Neutrophil (primary cell): ENCODE measurements around the gene PEX13.
A peak's percentile ranks its signal among the peaks of the same experiment; 100 is the strongest.

Experiments
- H3K27ac ChIP-seq: fragments of 200-600 bp; sonication (generic); 2 replicates; pipeline ENCODE4 v1.5.1; 2016; ENCODE audit warnings: mild to moderate bottlenecking, moderate library complexity
- H3K27me3 ChIP-seq: fragments of 200-600 bp; sonication (generic); 2 replicates; pipeline ENCODE4 v1.6.0; 2016; ENCODE audit warnings: mild to moderate bottlenecking
- H3K36me3 ChIP-seq: fragments of 200-600 bp; sonication (generic); 2 replicates; pipeline ENCODE4 v1.5.1; 2017
- H3K4me1 ChIP-seq, 2 experiments: fragments of 200-600 bp in 1 of 2; sonication (generic) in 1 of 2; 1 replicate in 1 of 2; 2 replicates in 1 of 2; pipeline versions ENCODE4 v1.5.1 to v1.6.1; 2013 to 2016; ENCODE audit warnings: low read depth in 1 of 2, low read length in 1 of 2, mild to moderate bottlenecking in 1 of 2, moderate library complexity in 1 of 2; ENCODE audit not compliant: control insufficient read depth in 1 of 2, insufficient read depth in 1 of 2
- H3K4me3 ChIP-seq, 2 experiments: fragments of 200-600 bp in 1 of 2; sonication (generic) in 1 of 2; 1 replicate in 1 of 2; 2 replicates in 1 of 2; pipeline ENCODE4 v1.5.1; 2013 to 2016; ENCODE audit warnings: low read depth in 1 of 2, low read length in 1 of 2, mild to moderate bottlenecking in 1 of 2, moderate library complexity in 1 of 2
- H3K9me3 ChIP-seq: fragments of 200-600 bp; sonication (generic); 2 replicates; pipeline ENCODE4 v1.5.1; 2016
- CTCF ChIP-seq: fragments of 200-600 bp; sonication (generic); IDR thresholded peaks from 2 replicates; pipeline ENCODE4 v1.5.1; 2016; ENCODE audit warnings: antibody characterized with exemption

The PEX13 gene

GRCh38 chr2:61017556-61018317, at the start of gene PEX13, which contains the start of gene PUS10:
PEX13 (plus strand) TSS chr2:61017720; CDS start chr2:61017760, 40 bp downstream.
PUS10 (minus strand) TSS chr2:61018255; CDS start chr2:61011890, 6,365 bp downstream.
- no peak for TF ChIP-seq CTCF
- peak within 1 kb of the TSS; percentile 85 for H3K27ac ChIP-seq
- peak within 1 kb of the TSS; percentile 75 to 98 for H3K4me3 ChIP-seq
- H3K4me1 ChIP-seq: peaks cover 28 to 35% of the 10 kb centered on the region in 2 experiments
- H3K9me3 ChIP-seq: no peaks in the 10 kb centered on the region
- peaks cover 8% of the 10 kb centered on the region for H3K36me3 ChIP-seq
- no peaks in the 10 kb centered on the region for H3K27me3 ChIP-seq

GRCh38 chr2:60972889-60973656, 44.4 kb upstream of the PEX13 start:
- no peak overlapping the region for H3K4me3 ChIP-seq
- peaks cover 6% of the 10 kb centered on the region in 2 experiments for H3K4me1 ChIP-seq
- no peak overlapping the region for H3K27ac ChIP-seq
- no peaks in the 10 kb centered on the region for H3K9me3 ChIP-seq
- no peaks in the 10 kb centered on the region for H3K36me3 ChIP-seq
- TF ChIP-seq CTCF: no peak
- H3K27me3 ChIP-seq: no peaks in the 10 kb centered on the region

DNA sequence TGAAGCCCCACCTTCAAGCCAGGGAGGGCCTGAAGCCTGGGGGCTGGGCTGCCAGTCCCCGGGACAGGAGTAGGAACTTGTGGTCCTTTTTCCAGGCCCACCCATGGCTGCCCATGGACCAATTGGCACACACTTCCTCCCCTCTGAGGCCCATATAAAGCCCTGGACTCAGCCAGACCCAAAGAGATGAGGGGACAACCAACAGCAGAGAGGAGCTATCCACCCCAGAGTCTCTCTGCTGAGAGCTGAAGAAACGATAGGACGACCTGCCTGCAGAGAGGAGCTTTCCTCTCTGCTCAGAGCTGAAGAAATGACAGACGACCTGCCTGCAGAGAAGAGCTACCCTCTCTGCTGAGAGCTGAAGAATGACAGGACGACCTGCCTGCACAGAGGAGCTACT, 43.8 kb upstream of the PEX13 start:
- Histone ChIP-seq H3K9me3 (no peaks in the 10 kb centered on the region), H3K36me3 (no peaks in the 10 kb centered on the region), H3K27ac (no peak overlapping the region), H3K27me3 (no peaks in the 10 kb centered on the region), H3K4me3 (no peak overlapping the region), H3K4me1 (peaks cover 6% of the 10 kb centered on the region in 2 experiments)
- no peak for TF ChIP-seq CTCF

DNA sequence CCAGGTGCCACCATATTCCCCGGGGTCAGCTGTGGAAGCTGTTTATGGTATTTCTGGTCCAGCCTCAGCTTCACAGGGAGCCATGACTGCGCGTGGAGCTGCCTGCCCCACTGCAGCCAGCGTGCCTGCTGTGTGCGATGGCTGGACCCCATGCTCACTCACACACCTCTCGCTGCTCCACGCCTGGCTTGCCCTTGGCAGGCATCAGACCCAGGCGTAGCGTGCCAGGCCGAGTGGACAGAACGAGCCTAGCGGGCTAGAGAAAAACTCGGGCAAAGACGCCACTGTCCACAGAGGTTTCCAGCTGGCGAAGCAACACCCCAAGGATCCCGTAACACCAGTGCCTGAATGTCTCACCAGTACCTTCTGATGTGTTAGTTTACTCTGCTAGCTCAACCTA, 42.9 kb upstream of the PEX13 start:
- Histone ChIP-seq H3K27me3 (no peaks in the 10 kb centered on the region), H3K4me3 (no peak overlapping the region), H3K27ac (no peak overlapping the region), H3K9me3 (no peaks in the 10 kb centered on the region), H3K4me1 (peaks cover 14 to 15% of the 10 kb centered on the region in 2 experiments), H3K36me3 (no peaks in the 10 kb centered on the region)
- no peak for TF ChIP-seq CTCF

GRCh38 chr2:60976256-60976850, 41.2 kb upstream of the PEX13 start:
- Histone ChIP-seq H3K27ac (no peak overlapping the region), H3K9me3 (no peaks in the 10 kb centered on the region), H3K36me3 (no peaks in the 10 kb centered on the region), H3K4me3 (no peak overlapping the region), H3K27me3 (no peaks in the 10 kb centered on the region), H3K4me1 (peaks cover 13 to 15% of the 10 kb centered on the region in 2 experiments)
- TF ChIP-seq CTCF: no peak
